GM12878 (cell line): ENCODE measurements around the gene DIAPH1. TPM values are rescaled to one million over a fixed set of nuclear protein-coding genes. Genes with fewer than 3 reads are reported as not detected.

Experiments
- ATF3 ChIP-seq: IDR thresholded peaks from 2 replicates; pipeline ENCODE4 v1.6.1; 2011; ENCODE audit warnings: low read depth, mild to moderate bottlenecking, low read length, moderate library complexity, borderline replicate concordance; ENCODE audit errors: extremely low read depth
- CHD1 ChIP-seq: IDR thresholded peaks from 2 replicates; pipeline ENCODE4 v1.6.1; 2012; ENCODE audit warnings: low read depth, low read length, improper control_type of control experiment
- CREM ChIP-seq: IDR thresholded peaks from 2 replicates; pipeline ENCODE4 v1.6.1; 2014; ENCODE audit warnings: antibody characterized with exemption, low read depth
- FOXM1 ChIP-seq: IDR thresholded peaks from 2 replicates; pipeline ENCODE4 v1.6.1; 2012; ENCODE audit warnings: low read depth, mild to moderate bottlenecking, inconsistent platforms, low read length, moderate library complexity
- HCFC1 ChIP-seq: fragments of 150-350 bp; IDR thresholded peaks from 2 replicates; pipeline ENCODE4 v1.6.1; 2014; ENCODE audit warnings: low read length
- IKZF2 ChIP-seq, 2 experiments: fragments of 450-650 bp; IDR thresholded peaks; 2 replicates each; pipeline ENCODE4 v1.6.1; 2017; ENCODE audit warnings: mild to moderate bottlenecking in 2 of 2, moderate library complexity in 2 of 2
- KDM1A ChIP-seq: fragments of 200-600 bp; sonication (generic); IDR thresholded peaks from 2 replicates; pipeline ENCODE4 v1.6.1; 2016; ENCODE audit warnings: borderline replicate concordance
- NKRF ChIP-seq: fragments of 450-650 bp; conservative IDR thresholded peaks from 2 replicates; pipeline ENCODE4 v1.6.1; 2017; ENCODE audit warnings: mild to moderate bottlenecking, moderate library complexity
- POU2F2 ChIP-seq: IDR thresholded peaks from 3 replicates; pipeline ENCODE4 v1.6.1; 2011; ENCODE audit warnings: low read depth, mild to moderate bottlenecking, low read length, borderline replicate concordance
- RUNX3 ChIP-seq: IDR thresholded peaks from 2 replicates; pipeline ENCODE4 v1.6.1; 2012; ENCODE audit warnings: low read length, inconsistent platforms
- STAT3 ChIP-seq: IDR thresholded peaks from 2 replicates; pipeline ENCODE4 v1.6.1; 2011; ENCODE audit warnings: low read depth, low read length, improper control_type of control experiment
- TCF12 ChIP-seq: IDR thresholded peaks from 2 replicates; pipeline ENCODE4 v1.6.1; 2011; ENCODE audit warnings: low read depth, mild to moderate bottlenecking, low read length
- TCF3 ChIP-seq: IDR thresholded peaks from 2 replicates; pipeline ENCODE4 v1.6.1; 2012; ENCODE audit warnings: low read depth, mild to moderate bottlenecking, low read length, borderline replicate concordance; ENCODE audit not compliant: insufficient read depth
- ZBTB33 ChIP-seq: fragments of 450-650 bp; IDR thresholded peaks from 2 replicates; pipeline ENCODE4 v1.6.1; 2017; ENCODE audit warnings: mild to moderate bottlenecking
- ZNF687 ChIP-seq: fragments of 450-650 bp; IDR thresholded peaks from 2 replicates; pipeline ENCODE4 v1.6.1; 2017; ENCODE audit warnings: mild to moderate bottlenecking, moderate library complexity
- ZZZ3 ChIP-seq: IDR thresholded peaks from 2 replicates; pipeline ENCODE4 v1.6.1; 2011; ENCODE audit warnings: low read depth; ENCODE audit not compliant: control insufficient read depth, insufficient read length
- polyA plus RNA-seq, 11 experiments: library from polyadenylated mRNA; depleted of rRNA in 4 of 11; unstranded in 6 of 11; stranded (reverse) in 5 of 11; fragments of >200 nt; fragmentation: Nextera tagmentation in 4 of 11; fragmentation: Illumina TruSeq in 1 of 11; extraction: Ambion mirVana in 4 of 11; extraction: Trizol in 1 of 11; gene quantifications; 1 replicate in 1 of 11; 2 replicates in 10 of 11; pipeline versions ENCODE4 v1.2.1 to v1.2.3, GENCODE V29; 2011 to 2016; ENCODE audit warnings: inconsistent platforms in 2 of 11, missing spikeins in 2 of 11, low read depth in 1 of 11
- total RNA-seq, 4 experiments: library from RNA; depleted of rRNA in 3 of 4; stranded (reverse); fragments of >200 nt in 3 of 4; fragmentation: Illumina TruSeq in 1 of 4; extraction: Trizol in 1 of 4; gene quantifications; 2 replicates each; pipeline versions ENCODE4 v1.2.1 to v1.2.3, GENCODE V29; 2013 to 2021

Gene DIAPH1
- total and polyA plus RNA-seq, 10 of the 15 experiments (the other 5 are each of a cell fraction or from before 2014, with no cell fraction given): 37.8 to 168 (median 59.0) TPM

GRCh38 chr5:141529002-141529401, 89.8 kb downstream of the DIAPH1 start (continued):
- no peak for TF ChIP-seq ZNF687
- TF ChIP-seq STAT3: no peak
- TF ChIP-seq CREM: 0 out of 2 replicates have a peak, but pooled peaks have one; percentile 32
- no peak for TF ChIP-seq ATF3
- peak; percentile 59; the same call in 1 of the 2 replicates for TF ChIP-seq RUNX3
- TF ChIP-seq TCF12: peak; percentile 87; the same call in 1 of the 2 replicates
- TF ChIP-seq ZBTB33: no peak
- TF ChIP-seq HCFC1: no peak
- no peak for TF ChIP-seq ZZZ3
- no peak for TF ChIP-seq CHD1
- peak; percentile 45; the same call in 1 of the 2 replicates for TF ChIP-seq FOXM1
- TF ChIP-seq NKRF: no peak
- TF ChIP-seq TCF3: 0 out of 2 replicates have a peak, but pooled peaks have one; percentile 18
- TF ChIP-seq KDM1A: no peak
- TF ChIP-seq POU2F2: peak; percentile 32; the same call in 1 of the 3 replicates
- TF ChIP-seq IKZF2 (IDR thresholded peaks at IDR 0.05): peak; percentile 17 to 30; a peak in 2 of 4 replicates
